ENCODE measurements around the gene ATRN.

DNA sequence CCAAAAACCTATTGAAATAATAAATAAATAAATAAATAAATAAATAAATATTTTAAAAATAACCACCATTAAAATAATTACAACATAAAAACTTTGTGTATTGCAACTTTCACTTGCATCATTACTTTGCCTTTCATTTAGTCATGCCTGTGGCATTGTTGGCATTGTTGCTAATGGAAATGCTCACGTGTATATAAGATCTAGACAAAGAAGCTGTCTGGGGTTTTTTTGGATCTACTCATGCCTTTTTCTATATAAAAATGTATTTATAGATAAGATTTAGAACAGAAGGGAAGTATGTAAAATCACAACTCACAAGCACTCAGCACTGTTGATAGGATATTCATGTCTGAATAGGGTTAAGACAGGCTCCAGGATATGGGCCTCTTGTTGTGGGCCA is 164.5 kb downstream of the ATRN start:
- TF ChIP-seq CTCF (IDR thresholded peaks at IDR 0.05), result no peak
- no peak for TF ChIP-seq POLR2A (IDR thresholded peaks at IDR 0.05)

Data from sigmoid colon (tissue), 3 donors.